Endodermal cell (in vitro differentiated cells): Measurements from ENCODE around the gene STX1B. TPM values are rescaled to one million over a fixed set of nuclear protein-coding genes. Genes with fewer than 3 reads are reported as not detected.

Experiments
- DNase-seq: peaks from one replicate; pipeline ENCODE4 v3.0.0-alpha.2; 2017
- H3K27ac ChIP-seq: 2 replicates; pipeline ENCODE4 v1.5.1; 2013; ENCODE audit warnings: mild to moderate bottlenecking, low read depth, low read length, moderate library complexity
- H3K27me3 ChIP-seq: 2 replicates; pipeline ENCODE4 v1.6.1; 2013; ENCODE audit warnings: mild to moderate bottlenecking, low read length, moderate library complexity; ENCODE audit not compliant: insufficient read depth, control insufficient read depth, poor library complexity, severe bottlenecking
- H3K36me3 ChIP-seq: 2 replicates; pipeline ENCODE4 v1.7.0; 2013; ENCODE audit warnings: mild to moderate bottlenecking, low read length, moderate library complexity; ENCODE audit not compliant: control insufficient read depth, insufficient read depth
- H3K4me1 ChIP-seq: one replicate; pipeline ENCODE4 v1.7.0; 2013; ENCODE audit warnings: low read length; ENCODE audit not compliant: control insufficient read depth, insufficient read depth
- H3K4me3 ChIP-seq: 2 replicates; pipeline ENCODE4 v1.5.1; 2013; ENCODE audit warnings: mild to moderate bottlenecking, low read length, moderate library complexity
- H3K9ac ChIP-seq: 2 replicates; pipeline ENCODE4 v1.6.1; 2013; ENCODE audit warnings: mild to moderate bottlenecking, low read length, moderate library complexity; ENCODE audit not compliant: poor library complexity, severe bottlenecking; ENCODE audit errors: extremely low read depth
- H3K9me3 ChIP-seq: 2 replicates; pipeline ENCODE4 v1.6.1; 2013; ENCODE audit warnings: mild to moderate bottlenecking, low read length, moderate library complexity; ENCODE audit not compliant: control insufficient read depth
- H3K27ac Mint-ChIP-seq: 2 replicates; pipeline ENCODE4 v1.8.0; 2020; ENCODE audit warnings: mixed read lengths
- H3K27me3 Mint-ChIP-seq: 2 replicates; pipeline ENCODE4 v1.8.0; 2021; ENCODE audit warnings: mild to moderate bottlenecking, mixed read lengths; ENCODE audit not compliant: insufficient read depth
- H3K36me3 Mint-ChIP-seq: 2 replicates; pipeline ENCODE4 v1.8.0; 2020; ENCODE audit warnings: low read depth, mixed read lengths
- H3K4me1 Mint-ChIP-seq: 2 replicates; pipeline ENCODE4 v1.8.0; 2020; ENCODE audit warnings: mixed read lengths
- H3K4me3 Mint-ChIP-seq: 2 replicates; pipeline ENCODE4 v1.8.0; 2020; ENCODE audit warnings: mild to moderate bottlenecking, moderate library complexity, mixed read lengths
- H3K9me3 Mint-ChIP-seq: 2 replicates; pipeline ENCODE4 v1.8.0; 2020; ENCODE audit warnings: mild to moderate bottlenecking, mixed read lengths
- WGBS, 2 experiments: methylation state at CpG; one replicate each; pipeline versions ENCODE4 v1.1.5 to v1.1.7; 2013; ENCODE audit warnings: missing lambda C conversion rate in 2 of 2, mixed read lengths in 1 of 2; ENCODE audit not compliant: insufficient coverage in 1 of 2, insufficient read length in 1 of 2; 5-methylcytosine and 5-hydroxymethylcytosine counted together
- total RNA-seq, 2 donors: library from RNA; stranded (reverse); fragmentation: NEBNext Ultra II Directional in 1 of 2; extraction: Animal tissue kit (Norgen Biotek cat#: 25700) in 1 of 2; gene quantifications; 2 replicates in 1 of 2; 3 replicates in 1 of 2; pipeline ENCODE4 v1.2.1, GENCODE V29; 2021
- TF ChIP-seq, protein P1 (sequence below): fragments of 200-600 bp; sonication (generic); conservative IDR thresholded peaks from 2 replicates; pipeline ENCODE4 v1.5.0; 2021; ENCODE audit warnings: antibody characterized with exemption, mild to moderate bottlenecking

Gene STX1B
- total RNA-seq, 2 donors from 2014 or later, result 3.2 to 7.0 TPM

DNA sequence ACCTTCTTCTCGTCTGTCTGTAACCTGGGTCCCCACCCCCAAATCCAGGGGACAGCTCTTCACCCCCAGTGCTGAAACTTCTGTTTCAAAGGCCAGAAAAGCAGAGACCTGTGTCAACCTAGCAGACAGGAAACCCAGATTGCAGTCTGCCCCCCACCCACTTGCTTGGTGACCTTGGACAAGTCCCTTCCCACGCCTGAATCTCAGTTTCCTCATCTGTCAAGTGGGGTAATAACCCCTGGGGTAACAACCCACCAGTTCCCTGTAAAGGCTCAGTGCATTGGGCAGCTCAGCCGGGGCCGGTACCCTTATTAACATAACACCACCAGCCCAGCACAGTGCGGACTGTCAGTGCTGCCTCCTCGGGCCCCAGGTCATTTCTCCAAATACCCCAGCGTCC is 1.3 kb downstream of the STX1B start:
- 86% methylated on average over 7 of the region's 7 CpGs; no CpG with 5 or more reads in 1 of the 2 experiments for WGBS, 2 experiments
- peaks cover 6% of the 10 kb centered on the region for H3K4me1 Mint-ChIP-seq
- peaks cover 37% of the 10 kb centered on the region for H3K27me3 Mint-ChIP-seq
- no peaks in the 10 kb centered on the region for H3K36me3 Mint-ChIP-seq
- H3K4me3 Mint-ChIP-seq, result no peak overlapping the region
- DNase-seq, result no peak
- no peaks in the 10 kb centered on the region for H3K4me1 ChIP-seq
- H3K27me3 ChIP-seq, result peaks cover 25% of the 10 kb centered on the region
- H3K27ac ChIP-seq, result no peak overlapping the region
- TF ChIP-seq, protein P1, sequence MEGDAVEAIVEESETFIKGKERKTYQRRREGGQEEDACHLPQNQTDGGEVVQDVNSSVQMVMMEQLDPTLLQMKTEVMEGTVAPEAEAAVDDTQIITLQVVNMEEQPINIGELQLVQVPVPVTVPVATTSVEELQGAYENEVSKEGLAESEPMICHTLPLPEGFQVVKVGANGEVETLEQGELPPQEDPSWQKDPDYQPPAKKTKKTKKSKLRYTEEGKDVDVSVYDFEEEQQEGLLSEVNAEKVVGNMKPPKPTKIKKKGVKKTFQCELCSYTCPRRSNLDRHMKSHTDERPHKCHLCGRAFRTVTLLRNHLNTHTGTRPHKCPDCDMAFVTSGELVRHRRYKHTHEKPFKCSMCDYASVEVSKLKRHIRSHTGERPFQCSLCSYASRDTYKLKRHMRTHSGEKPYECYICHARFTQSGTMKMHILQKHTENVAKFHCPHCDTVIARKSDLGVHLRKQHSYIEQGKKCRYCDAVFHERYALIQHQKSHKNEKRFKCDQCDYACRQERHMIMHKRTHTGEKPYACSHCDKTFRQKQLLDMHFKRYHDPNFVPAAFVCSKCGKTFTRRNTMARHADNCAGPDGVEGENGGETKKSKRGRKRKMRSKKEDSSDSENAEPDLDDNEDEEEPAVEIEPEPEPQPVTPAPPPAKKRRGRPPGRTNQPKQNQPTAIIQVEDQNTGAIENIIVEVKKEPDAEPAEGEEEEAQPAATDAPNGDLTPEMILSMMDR, result no peak
- H3K4me3 ChIP-seq, result no peak overlapping the region
- no peak overlapping the region for H3K9ac ChIP-seq
- H3K27ac Mint-ChIP-seq, result no peak overlapping the region
- no peaks in the 10 kb centered on the region for H3K9me3 ChIP-seq
- H3K36me3 ChIP-seq, result no peaks in the 10 kb centered on the region
- H3K9me3 Mint-ChIP-seq, result no peaks in the 10 kb centered on the region

DNA sequence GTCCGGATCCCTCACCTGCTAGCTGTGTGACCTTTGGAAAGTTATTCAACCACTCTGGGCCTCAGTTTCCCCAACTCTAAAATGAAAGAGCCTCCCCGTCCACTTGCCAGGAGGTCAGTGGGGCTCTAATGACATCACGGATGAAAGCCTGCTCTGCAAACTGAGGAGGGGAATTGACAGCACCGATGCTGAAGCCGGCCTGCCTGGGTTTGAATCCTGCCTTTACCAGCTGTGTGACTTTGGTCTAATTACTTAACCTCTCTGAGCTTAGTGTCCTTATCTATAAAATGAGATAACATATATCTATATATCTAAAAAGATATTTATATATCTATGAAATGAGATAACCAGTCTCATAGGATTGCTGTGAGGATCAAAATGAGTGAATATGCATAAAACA is 1.9 kb downstream of the STX1B start:
- 92% methylated on average over 3 to 5 of the region's 5 CpGs for WGBS, 2 experiments

DNA sequence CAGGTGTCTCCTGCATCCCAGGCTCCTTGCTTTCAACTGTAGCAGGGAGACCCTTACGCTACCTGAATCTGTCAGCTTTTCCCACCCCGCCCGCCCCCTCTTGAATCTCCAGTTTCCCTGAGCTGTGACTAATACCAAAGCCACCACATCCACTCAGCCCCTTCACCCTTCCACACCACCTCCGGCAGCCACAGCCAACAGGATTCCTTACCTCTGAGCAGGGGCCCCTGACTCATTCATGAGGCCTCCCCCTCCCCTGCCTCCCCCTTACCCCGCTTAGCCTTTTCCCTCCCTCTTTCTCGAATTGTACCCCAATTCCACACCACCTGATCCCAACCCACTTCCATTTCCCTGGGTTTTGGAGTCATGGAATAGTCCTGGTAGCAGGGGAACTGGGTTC is 2.3 kb downstream of the STX1B start:
- Mint-ChIP-seq H3K4me1 (peaks cover 6% of the 10 kb centered on the region), H3K36me3 (no peaks in the 10 kb centered on the region), H3K9me3 (no peaks in the 10 kb centered on the region), H3K4me3 (no peak overlapping the region), H3K27me3 (peaks cover 30% of the 10 kb centered on the region), H3K27ac (no peak overlapping the region)
- Histone ChIP-seq H3K9me3 (no peaks in the 10 kb centered on the region), H3K27me3 (peaks cover 20% of the 10 kb centered on the region), H3K36me3 (no peaks in the 10 kb centered on the region), H3K4me3 (no peak overlapping the region), H3K4me1 (no peaks in the 10 kb centered on the region), H3K27ac (no peak overlapping the region), H3K9ac (no peak overlapping the region)
- no peak for DNase-seq
- 83 to 100% methylated on average over 1 to 6 of the region's 6 CpGs for WGBS, 2 experiments
- TF ChIP-seq, protein P1, result no peak

More for the DNA sequence above, 1.9 kb downstream of the STX1B start:
- peaks cover 24% of the 10 kb centered on the region for H3K27me3 ChIP-seq
- DNase-seq, result no peak
- no peak overlapping the region for H3K4me3 Mint-ChIP-seq
- peaks cover 34% of the 10 kb centered on the region for H3K27me3 Mint-ChIP-seq
- no peaks in the 10 kb centered on the region for H3K36me3 Mint-ChIP-seq
- no peak overlapping the region for H3K27ac Mint-ChIP-seq
- H3K4me1 ChIP-seq, result no peaks in the 10 kb centered on the region
- H3K36me3 ChIP-seq, result no peaks in the 10 kb centered on the region
- TF ChIP-seq, protein P1, result no peak
- no peak overlapping the region for H3K9ac ChIP-seq
- H3K4me3 ChIP-seq, result no peak overlapping the region
- H3K9me3 ChIP-seq, result no peaks in the 10 kb centered on the region
- H3K4me1 Mint-ChIP-seq, result peaks cover 6% of the 10 kb centered on the region
- no peaks in the 10 kb centered on the region for H3K9me3 Mint-ChIP-seq
- H3K27ac ChIP-seq, result no peak overlapping the region
